MCF 10A (cell line): ENCODE data around the gene CD33. TPM values are rescaled to one million over a fixed set of nuclear protein-coding genes. Genes with fewer than 3 reads are reported as not detected.

ENCODE experiments used
- BruUV-seq: library from RNA; stranded (reverse); fragments of 400-500 nt; replicated peaks from 2 replicates; lab custom pipeline; 2021; lab: Mats Ljungman, UMichigan
- CTCF ChIA-PET: fragments of 300-600 bp; sonication (Branson Sonifier 250); formaldehyde crosslinking; extraction: SDS; loops from one replicate; lab custom pipeline; 2021; ENCODE audit warnings: antibody characterized with exemption, inconsistent platforms; lab: Yijun Ruan, JAX
- POLR2A ChIA-PET: fragments of 300-600, 350-650 bp; sonication (Branson Sonifier 250); formaldehyde crosslinking; extraction: SDS; loops from one replicate; lab custom pipeline; 2020; ENCODE audit warnings: antibody characterized with exemption, inconsistent platforms; lab: Yijun Ruan, JAX
- DNase-seq: peaks from one replicate; pipeline ENCODE4 v3.0.0-alpha.2; 2018; ENCODE audit not compliant: unreplicated experiment
- H3K27ac Mint-ChIP-seq: one replicate; pipeline ENCODE4 v1.8.0; 2022; ENCODE audit warnings: mild to moderate bottlenecking, low read depth, mixed read lengths; ENCODE audit not compliant: unreplicated experiment
- H3K27me3 Mint-ChIP-seq: one replicate; pipeline ENCODE4 v1.8.0; 2022; ENCODE audit warnings: mixed read lengths; ENCODE audit not compliant: insufficient read depth, unreplicated experiment
- H3K36me3 Mint-ChIP-seq: one replicate; pipeline ENCODE4 v1.8.0; 2022; ENCODE audit warnings: mild to moderate bottlenecking, moderate library complexity, mixed read lengths; ENCODE audit not compliant: insufficient read depth, unreplicated experiment
- H3K4me1 Mint-ChIP-seq: one replicate; pipeline ENCODE4 v1.8.0; 2022; ENCODE audit warnings: mixed read lengths; ENCODE audit not compliant: insufficient read depth, unreplicated experiment
- H3K4me3 Mint-ChIP-seq: one replicate; pipeline ENCODE4 v1.8.0; 2022; ENCODE audit warnings: mild to moderate bottlenecking, moderate library complexity, mixed read lengths; ENCODE audit not compliant: unreplicated experiment
- H3K9me3 Mint-ChIP-seq: one replicate; pipeline ENCODE4 v1.8.0; 2022; ENCODE audit warnings: mixed read lengths; ENCODE audit not compliant: unreplicated experiment
- CTCF ChIP-seq: fragments of 200-600 bp; IDR thresholded peaks from one replicate; pipeline ENCODE4 v1.8.0; 2022; ENCODE audit warnings: antibody characterized with exemption, mild to moderate bottlenecking; ENCODE audit not compliant: unreplicated experiment
- intact Hi-C: fragments of 100-400 bp; cut with micrococcal nuclease; formaldehyde crosslinking; loops from 2 replicates; pipeline ENCODE4 v1.14.1; 2022
- total RNA-seq: library from RNA; stranded (reverse); gene quantifications from 2 replicates; pipeline ENCODE4 v1.2.3, GENCODE V29; 2022

The CD33 gene
- total RNA-seq, 1 experiment from 2014 or later, result 0.33 TPM

DNA sequence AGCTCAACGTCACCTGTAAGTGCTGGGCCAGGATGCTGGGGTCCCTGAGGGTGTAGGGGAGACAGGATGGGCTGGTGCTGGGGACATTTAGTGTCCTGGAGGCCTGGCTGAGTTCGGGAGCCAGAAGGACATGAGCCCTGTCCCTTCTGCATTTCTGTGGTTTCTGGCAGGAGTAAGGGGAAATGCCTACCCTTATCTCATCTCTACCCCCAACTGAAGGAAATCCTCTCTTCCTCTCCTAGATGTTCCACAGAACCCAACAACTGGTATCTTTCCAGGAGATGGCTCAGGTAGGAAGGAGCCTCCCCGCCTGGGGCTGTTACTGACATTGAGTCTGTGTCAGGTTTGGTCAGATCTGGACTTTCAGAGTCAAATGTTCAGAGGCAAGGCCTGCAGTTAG is 1.2 kb downstream of the CD33 start:
- H3K27me3 Mint-ChIP-seq, result no peaks in the 10 kb centered on the region
- intact Hi-C loops, result no loop called here
- POLR2A ChIA-PET, result no interaction called here

GRCh38 chr19:51227326-51227725 is 2.4 kb downstream of the CD33 start:
- DNase-seq, result no peak
- intact Hi-C loops, result no loop called here
- no peak for TF ChIP-seq CTCF
- Mint-ChIP-seq H3K27ac (no peak overlapping the region), H3K4me3 (no peak overlapping the region), H3K9me3 (peaks cover 37% of the 10 kb centered on the region), H3K36me3 (no peaks in the 10 kb centered on the region), H3K4me1 (no peaks in the 10 kb centered on the region), H3K27me3 (no peaks in the 10 kb centered on the region)
- ChIA-PET POLR2A (interaction anchor here (0.6 kb wide), 1 partner anchor 1204 kb away, joined by 3 read pairs; no protein-coding TSS in a partner anchor), CTCF (no interaction called here)
- no TSS peak for BruUV-seq

More for the DNA sequence above, 1.2 kb downstream of the CD33 start:
- no TSS peak for BruUV-seq
- H3K27ac Mint-ChIP-seq, result no peak overlapping the region
- no peaks in the 10 kb centered on the region for H3K4me1 Mint-ChIP-seq
- CTCF ChIA-PET, result interaction anchor here (0.6 kb wide), 1 partner anchor 11 kb away, joined by 3 read pairs; no protein-coding TSS in a partner anchor
- no peaks in the 10 kb centered on the region for H3K36me3 Mint-ChIP-seq
- DNase-seq, result no peak
- no peak overlapping the region for H3K4me3 Mint-ChIP-seq
- peaks cover 35% of the 10 kb centered on the region for H3K9me3 Mint-ChIP-seq
- no peak for TF ChIP-seq CTCF

GRCh38 chr19:51227966-51228365 is 3.1 kb downstream of the CD33 start:
- ChIA-PET POLR2A (no interaction called here), CTCF (no interaction called here)
- H3K27me3 Mint-ChIP-seq, result no peaks in the 10 kb centered on the region
- no peak for DNase-seq
- peaks cover 37% of the 10 kb centered on the region for H3K9me3 Mint-ChIP-seq
- H3K4me1 Mint-ChIP-seq, result no peaks in the 10 kb centered on the region
- intact Hi-C loops, result no loop called here
- TF ChIP-seq CTCF, result no peak
- no peaks in the 10 kb centered on the region for H3K36me3 Mint-ChIP-seq
- no peak overlapping the region for H3K4me3 Mint-ChIP-seq
- no TSS peak for BruUV-seq
- H3K27ac Mint-ChIP-seq, result no peak overlapping the region

DNA sequence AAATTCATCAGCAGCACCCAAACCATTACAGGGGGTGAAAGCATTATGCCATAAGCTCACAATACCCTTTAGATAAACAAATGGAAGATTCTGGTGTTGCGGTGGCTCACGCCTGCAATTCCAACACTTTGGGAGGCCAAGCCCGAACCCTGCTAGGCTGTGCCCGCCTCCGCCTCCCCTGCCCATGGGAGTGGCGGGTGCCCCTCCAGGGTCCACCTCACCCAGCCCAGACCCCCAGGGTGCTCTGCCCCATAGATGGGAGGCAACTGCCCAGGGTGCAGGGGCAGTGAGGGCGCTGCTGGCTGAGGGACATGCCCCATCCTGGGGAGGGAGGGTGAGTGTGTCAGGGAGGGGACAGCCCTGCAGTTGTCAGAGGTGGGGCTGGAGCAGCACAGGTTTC is 16.0 kb downstream of the CD33 start:
- Mint-ChIP-seq H3K27ac (no peak overlapping the region), H3K27me3 (no peaks in the 10 kb centered on the region), H3K4me1 (no peaks in the 10 kb centered on the region), H3K4me3 (no peak overlapping the region), H3K9me3 (peaks cover 20% of the 10 kb centered on the region), H3K36me3 (no peaks in the 10 kb centered on the region)
- CTCF ChIA-PET, result interaction anchor here (0.7 kb wide), 1 partner anchor 9 kb away, joined by 3 read pairs; no protein-coding TSS in a partner anchor
- POLR2A ChIA-PET, result no interaction called here
- intact Hi-C loops, result no loop called here
- BruUV-seq, result no TSS peak
- DNase-seq, result no peak
- no peak for TF ChIP-seq CTCF
